CD14-positive monocyte (primary cell): ENCODE results near the gene PROB1. TPM values are rescaled to one million over a fixed set of nuclear protein-coding genes. Genes with fewer than 3 reads are reported as not detected.
A peak's percentile ranks its signal among the peaks of the same experiment; 100 is the strongest.

Experiments used
- DNase-seq, 3 donors: peaks; one replicate each; pipeline ENCODE4 v3.0.0-alpha.2; 2011 to 2022
- H2AFZ ChIP-seq: 2 replicates; pipeline ENCODE4 v1.6.0; 2012; ENCODE audit warnings: mild to moderate bottlenecking, low read depth, low read length, inconsistent platforms; ENCODE audit not compliant: insufficient read depth, poor library complexity, severe bottlenecking
- H3K27ac ChIP-seq, 2 donors: 1 replicate in 1 of 2; 2 replicates in 1 of 2; pipeline ENCODE4 v1.5.1; 2012 to 2013; ENCODE audit warnings: low read length in 2 of 2, control low read depth in 1 of 2, inconsistent platforms in 1 of 2, low read depth in 1 of 2, mild to moderate bottlenecking in 1 of 2
- H3K27me3 ChIP-seq, 2 donors: one replicate each; pipeline versions ENCODE4 v1.6.0 to v1.6.1; 2011 to 2013; ENCODE audit warnings: low read length in 2 of 2; ENCODE audit not compliant: control insufficient read depth in 2 of 2, insufficient read depth in 2 of 2
- H3K36me3 ChIP-seq, 2 donors: replicated peaks in 1 of 2; 1 replicate in 1 of 2; 2 replicates in 1 of 2; pipeline versions ENCODE4 v1.5.1 to v1.6.1; 2012 to 2013; ENCODE audit warnings: low read length in 2 of 2, control low read depth in 1 of 2, inconsistent platforms in 1 of 2, mild to moderate bottlenecking in 1 of 2; ENCODE audit not compliant: insufficient read depth in 2 of 2, control insufficient read depth in 1 of 2
- H3K4me1 ChIP-seq, 2 donors: 1 replicate in 1 of 2; 2 replicates in 1 of 2; pipeline versions ENCODE4 v1.5.1 to v1.6.1; 2012 to 2013; ENCODE audit warnings: low read length in 2 of 2, control low read depth in 1 of 2, inconsistent platforms in 1 of 2, mild to moderate bottlenecking in 1 of 2, moderate library complexity in 1 of 2; ENCODE audit not compliant: insufficient read depth in 2 of 2, control insufficient read depth in 1 of 2
- H3K4me2 ChIP-seq: replicated peaks from 2 replicates; pipeline ENCODE3; 2012; ENCODE audit warnings: low read length, moderate library complexity, mild to moderate bottlenecking; ENCODE audit not compliant: poor library complexity, severe bottlenecking; ENCODE audit errors: extremely low read depth
- H3K4me3 ChIP-seq, 3 experiments: fragments of 200-600 bp in 1 of 3; sonication (generic) in 1 of 3; replicated peaks in 1 of 3; 1 replicate in 2 of 3; 2 replicates in 1 of 3; pipeline ENCODE4 v1.5.1; 2011 to 2013; ENCODE audit warnings: low read length in 3 of 3, mild to moderate bottlenecking in 3 of 3, control low read depth in 2 of 3, low read depth in 2 of 3, inconsistent platforms in 1 of 3, moderate library complexity in 1 of 3
- H3K79me2 ChIP-seq: 2 replicates; pipeline ENCODE4 v1.6.0; 2012; ENCODE audit warnings: mild to moderate bottlenecking, control low read depth, inconsistent platforms, low read length, moderate library complexity; ENCODE audit not compliant: insufficient read depth
- H3K9ac ChIP-seq: 2 replicates; pipeline ENCODE4 v1.6.0; 2017; ENCODE audit warnings: low read length, mild to moderate bottlenecking; ENCODE audit not compliant: insufficient read depth, poor library complexity, severe bottlenecking
- H3K9me3 ChIP-seq, 2 donors: replicated peaks in 1 of 2; 1 replicate in 1 of 2; 2 replicates in 1 of 2; pipeline versions ENCODE4 v1.5.1 to v1.6.1; 2012 to 2013; ENCODE audit warnings: low read length in 2 of 2, control low read depth in 1 of 2; ENCODE audit not compliant: control insufficient read depth in 1 of 2, insufficient read depth in 1 of 2
- H4K20me1 ChIP-seq: 2 replicates; pipeline ENCODE4 v1.6.0; 2012; ENCODE audit warnings: mild to moderate bottlenecking, low read length, control low read depth, moderate library complexity; ENCODE audit not compliant: insufficient read depth
- H3K27ac Mint-ChIP-seq, 7 donors: one replicate each; pipeline ENCODE4 v1.8.0; 2020; ENCODE audit warnings: mild to moderate bottlenecking in 7 of 7, mixed read lengths in 7 of 7, moderate library complexity in 6 of 7, inconsistent platforms in 2 of 7
- H3K27me3 Mint-ChIP-seq, 3 donors: one replicate each; pipeline ENCODE4 v1.8.0; 2021 to 2022; ENCODE audit warnings: low read depth in 3 of 3, mild to moderate bottlenecking in 3 of 3, mixed read lengths in 3 of 3, moderate library complexity in 3 of 3, inconsistent platforms in 1 of 3
- H3K36me3 Mint-ChIP-seq, 2 donors: one replicate each; pipeline ENCODE4 v1.8.0; 2020; ENCODE audit warnings: mixed read lengths in 2 of 2, inconsistent platforms in 1 of 2, mild to moderate bottlenecking in 1 of 2
- H3K4me1 Mint-ChIP-seq: one replicate; pipeline ENCODE4 v1.8.0; 2020; ENCODE audit warnings: mild to moderate bottlenecking, mixed read lengths
- H3K4me3 Mint-ChIP-seq, 2 donors: one replicate each; pipeline ENCODE4 v1.8.0; 2020; ENCODE audit warnings: mild to moderate bottlenecking in 2 of 2, mixed read lengths in 2 of 2, moderate library complexity in 1 of 2
- H3K9me3 Mint-ChIP-seq, 7 donors: one replicate each; pipeline ENCODE4 v1.8.0; 2020 to 2022; ENCODE audit warnings: mixed read lengths in 7 of 7, mild to moderate bottlenecking in 6 of 7, moderate library complexity in 6 of 7, inconsistent platforms in 2 of 7
- WGBS: methylation state at CpG from one replicate; pipeline ENCODE4 v1.1.5; 2013; ENCODE audit warnings: missing lambda C conversion rate; ENCODE audit not compliant: insufficient coverage; 5-methylcytosine and 5-hydroxymethylcytosine counted together
- intact Hi-C, 2 donors: fragments of 100-400 bp; cut with micrococcal nuclease; formaldehyde crosslinking; loops; one replicate each; pipeline versions ENCODE4 v1.15.0 to v1.15.1; 2023
- polyA plus RNA-seq, 3 donors: library from polyadenylated mRNA; depleted of rRNA in 1 of 3; unstranded in 2 of 3; stranded (reverse) in 1 of 3; fragments of 300-500 nt in 2 of 3; fragments of >200 nt in 1 of 3; fragmentation: Illumina TruSeq in 2 of 3; gene quantifications; 1 replicate in 2 of 3; 2 replicates in 1 of 3; pipeline ENCODE4 v1.2.3, GENCODE V29; 2012 to 2021
- TF ChIP-seq, protein P1 (sequence below): fragments of 200-600 bp; IDR thresholded peaks from one replicate; pipeline ENCODE4 v1.8.0; 2022; ENCODE audit warnings: antibody characterized with exemption, mild to moderate bottlenecking

Gene PROB1
- polyA plus RNA-seq, 3 donors, result 0.05 to 0.11 TPM; not detected in 1

DNA sequence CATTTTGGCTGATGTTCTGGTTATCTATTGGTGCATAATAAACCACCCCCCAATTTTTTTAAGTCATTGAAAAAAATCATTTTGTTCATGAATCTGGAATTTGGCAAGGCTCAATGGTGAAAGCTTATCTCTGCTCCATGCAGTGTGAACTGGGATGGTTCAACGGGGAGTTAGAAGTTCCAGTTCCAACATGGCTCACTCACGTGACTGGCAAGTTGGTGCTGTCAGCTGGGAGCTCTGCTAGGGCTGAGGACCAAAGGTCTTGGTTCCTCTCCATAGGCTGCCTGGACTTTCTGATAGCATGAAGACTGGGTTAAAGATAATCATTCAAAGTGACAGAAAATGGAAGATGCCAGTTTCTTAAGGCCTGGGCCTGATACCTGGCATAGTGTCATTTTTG lies 12.1 kb upstream of the PROB1 start:
- intact Hi-C loops, result no loop called here

DNA sequence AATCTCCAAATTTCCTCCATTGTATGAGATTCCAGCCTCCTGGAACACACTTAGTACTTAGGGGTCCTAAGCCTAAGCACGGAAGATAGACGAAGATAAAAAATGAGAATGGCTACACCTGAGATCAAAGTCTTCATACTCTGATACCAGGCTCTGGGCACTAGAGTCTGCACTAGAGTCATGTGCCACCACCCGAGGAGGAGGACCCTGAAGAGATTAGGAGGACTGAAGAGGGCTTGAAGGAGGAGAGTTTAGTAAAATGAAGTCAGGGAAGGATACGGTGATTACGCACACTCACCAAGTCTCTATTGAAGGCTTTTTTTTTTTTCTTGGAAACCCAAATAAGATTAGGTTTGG lies 9.6 kb upstream of the PROB1 start:
- Mint-ChIP-seq H3K27me3 (peaks cover 0 to 4% (median 0%) of the 10 kb centered on the region in 3 donors), H3K9me3 (peaks cover 0 to 1% (median 0%) of the 10 kb centered on the region in 7 donors), H3K4me3 (peak overlapping the region; percentile 99), H3K36me3 (no peaks in the 10 kb centered on the region), H3K27ac (peak overlapping the region; percentile 99 to 100 (median 100)), H3K4me1 (peaks cover 23% of the 10 kb centered on the region)
- Histone ChIP-seq H3K9ac (peak overlapping the region; percentile 60), H2AFZ (peak overlapping the region; percentile 77), H3K27ac (peak overlapping the region; percentile 88 to 93), H3K4me2 (peak overlapping the region; percentile 84), H3K9me3 (no peaks in the 10 kb centered on the region), H3K4me3 (peak overlapping the region; percentile 44 to 84 (median 64)), H3K27me3 (no peaks in the 10 kb centered on the region), H3K36me3 (no peaks in the 10 kb centered on the region), H3K79me2 (no peaks in the 10 kb centered on the region), H3K4me1 (peaks cover 12 to 15% of the 10 kb centered on the region in 2 donors), H4K20me1 (no peaks in the 10 kb centered on the region)
- no peak for DNase-seq
- TF ChIP-seq, protein P1, sequence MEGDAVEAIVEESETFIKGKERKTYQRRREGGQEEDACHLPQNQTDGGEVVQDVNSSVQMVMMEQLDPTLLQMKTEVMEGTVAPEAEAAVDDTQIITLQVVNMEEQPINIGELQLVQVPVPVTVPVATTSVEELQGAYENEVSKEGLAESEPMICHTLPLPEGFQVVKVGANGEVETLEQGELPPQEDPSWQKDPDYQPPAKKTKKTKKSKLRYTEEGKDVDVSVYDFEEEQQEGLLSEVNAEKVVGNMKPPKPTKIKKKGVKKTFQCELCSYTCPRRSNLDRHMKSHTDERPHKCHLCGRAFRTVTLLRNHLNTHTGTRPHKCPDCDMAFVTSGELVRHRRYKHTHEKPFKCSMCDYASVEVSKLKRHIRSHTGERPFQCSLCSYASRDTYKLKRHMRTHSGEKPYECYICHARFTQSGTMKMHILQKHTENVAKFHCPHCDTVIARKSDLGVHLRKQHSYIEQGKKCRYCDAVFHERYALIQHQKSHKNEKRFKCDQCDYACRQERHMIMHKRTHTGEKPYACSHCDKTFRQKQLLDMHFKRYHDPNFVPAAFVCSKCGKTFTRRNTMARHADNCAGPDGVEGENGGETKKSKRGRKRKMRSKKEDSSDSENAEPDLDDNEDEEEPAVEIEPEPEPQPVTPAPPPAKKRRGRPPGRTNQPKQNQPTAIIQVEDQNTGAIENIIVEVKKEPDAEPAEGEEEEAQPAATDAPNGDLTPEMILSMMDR, result no peak
- 38% methylated on average over 2 of the region's 5 CpGs for WGBS
- intact Hi-C loops, result no loop called here

More for the DNA sequence above, 12.1 kb upstream of the PROB1 start:
- no peak overlapping the region for H2AFZ ChIP-seq
- WGBS, result 100% methylated on average over 2 of the region's 2 CpGs
- H3K9me3 ChIP-seq, result no peaks in the 10 kb centered on the region
- H3K4me3 ChIP-seq, result no peak overlapping the region
- DNase-seq, result no peak
- peaks cover 23% of the 10 kb centered on the region for H3K4me1 Mint-ChIP-seq
- H4K20me1 ChIP-seq, result no peaks in the 10 kb centered on the region
- peaks cover 12 to 15% of the 10 kb centered on the region in 2 donors for H3K4me1 ChIP-seq
- H3K9me3 Mint-ChIP-seq, result peaks cover 0 to 1% (median 0%) of the 10 kb centered on the region in 7 donors
- no peaks in the 10 kb centered on the region for H3K79me2 ChIP-seq
- H3K4me2 ChIP-seq, result no peak overlapping the region
- H3K36me3 Mint-ChIP-seq, result no peaks in the 10 kb centered on the region
- no peak overlapping the region for H3K9ac ChIP-seq
- H3K4me3 Mint-ChIP-seq, result no peak overlapping the region
- TF ChIP-seq, protein P1, result no peak
- no peak overlapping the region for H3K27ac ChIP-seq
- H3K27me3 Mint-ChIP-seq, result peaks cover 0 to 2% (median 0%) of the 10 kb centered on the region in 3 donors
- no peaks in the 10 kb centered on the region for H3K36me3 ChIP-seq
- H3K27ac Mint-ChIP-seq, result no peak overlapping the region
- no peaks in the 10 kb centered on the region for H3K27me3 ChIP-seq
